Testis (tissue), 2 donors: ENCODE results near the gene SUPT3H.

Experiments
- POLR2A ChIP-seq: fragments of 450-650 bp; IDR thresholded peaks from one replicate; pipeline ENCODE4 v1.6.1; 2017; ENCODE audit warnings: antibody characterized with exemption, mild to moderate bottlenecking, moderate library complexity
- TF ChIP-seq, protein P1 (sequence below), 3 experiments: fragments of 450-650 bp in 2 of 3; fragments of 200-600 bp in 1 of 3; sonication (generic) in 1 of 3; IDR thresholded peaks; one replicate each; pipeline ENCODE4 v1.5.1; 2016 to 2019; ENCODE audit warnings: antibody characterized with exemption in 3 of 3, mild to moderate bottlenecking in 2 of 3, moderate library complexity in 1 of 3

DNA sequence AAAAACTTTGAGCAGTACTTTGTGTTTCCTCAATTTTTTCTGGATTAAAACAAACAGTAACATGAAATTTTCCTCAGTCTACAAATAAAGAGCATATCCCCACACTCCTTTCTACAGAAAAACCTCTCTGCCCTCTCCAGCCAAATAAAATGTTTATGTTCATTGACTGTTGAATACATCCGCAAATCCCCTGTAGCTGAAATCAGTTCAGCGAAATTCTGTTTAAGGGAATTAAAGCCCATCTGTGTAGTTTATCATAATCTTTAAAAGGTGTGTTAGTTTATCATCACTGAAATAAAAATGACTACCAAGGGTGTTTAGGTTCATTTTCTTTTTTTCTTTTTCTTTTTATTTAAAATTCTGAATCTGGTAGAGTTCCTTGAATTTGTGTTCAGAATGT is 207.4 kb downstream of the SUPT3H start:
- TF ChIP-seq POLR2A, result no peak
- TF ChIP-seq, protein P1, sequence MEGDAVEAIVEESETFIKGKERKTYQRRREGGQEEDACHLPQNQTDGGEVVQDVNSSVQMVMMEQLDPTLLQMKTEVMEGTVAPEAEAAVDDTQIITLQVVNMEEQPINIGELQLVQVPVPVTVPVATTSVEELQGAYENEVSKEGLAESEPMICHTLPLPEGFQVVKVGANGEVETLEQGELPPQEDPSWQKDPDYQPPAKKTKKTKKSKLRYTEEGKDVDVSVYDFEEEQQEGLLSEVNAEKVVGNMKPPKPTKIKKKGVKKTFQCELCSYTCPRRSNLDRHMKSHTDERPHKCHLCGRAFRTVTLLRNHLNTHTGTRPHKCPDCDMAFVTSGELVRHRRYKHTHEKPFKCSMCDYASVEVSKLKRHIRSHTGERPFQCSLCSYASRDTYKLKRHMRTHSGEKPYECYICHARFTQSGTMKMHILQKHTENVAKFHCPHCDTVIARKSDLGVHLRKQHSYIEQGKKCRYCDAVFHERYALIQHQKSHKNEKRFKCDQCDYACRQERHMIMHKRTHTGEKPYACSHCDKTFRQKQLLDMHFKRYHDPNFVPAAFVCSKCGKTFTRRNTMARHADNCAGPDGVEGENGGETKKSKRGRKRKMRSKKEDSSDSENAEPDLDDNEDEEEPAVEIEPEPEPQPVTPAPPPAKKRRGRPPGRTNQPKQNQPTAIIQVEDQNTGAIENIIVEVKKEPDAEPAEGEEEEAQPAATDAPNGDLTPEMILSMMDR (IDR thresholded peaks at IDR 0.05), result no peak
